ENCODE measurements around the gene RBPMS2. TPM values are rescaled to one million over a fixed set of nuclear protein-coding genes. Genes with fewer than 3 reads are reported as not detected.

RBPMS2 gene
- total and polyA plus RNA-seq, 2 donors (not counting 1 experiment from before 2014, with no cell fraction given), result 0.47 to 0.63 TPM

DNA sequence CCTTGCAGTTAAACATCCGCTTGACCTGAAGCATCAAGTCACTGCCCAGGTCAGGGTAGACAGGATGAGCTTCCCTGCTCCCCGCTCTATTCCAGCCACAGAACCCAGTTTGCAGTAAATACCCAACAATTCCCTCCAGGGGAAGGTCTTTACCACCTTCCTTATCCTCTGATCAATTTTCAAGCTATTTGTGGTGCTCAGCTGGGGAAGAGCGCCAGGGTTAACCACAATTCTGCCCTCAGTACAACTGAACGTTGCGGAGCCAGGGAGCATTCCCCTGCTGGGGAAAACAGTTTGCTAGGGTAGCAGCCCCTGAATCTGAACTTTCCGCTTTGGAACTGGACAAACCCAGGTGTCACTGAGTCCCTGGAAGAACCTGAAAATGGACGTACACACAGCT, 28.5 kb downstream of the RBPMS2 start:
- DNase-seq (no peak), ATAC-seq (ENCODE audit: low read depth) (no peak)
- H3K27me3 Mint-ChIP-seq, result peaks cover 4% of the 10 kb centered on the region
- WGBS (ENCODE audit: insufficient coverage), result 67% methylated on average over 7 of the region's 7 CpGs
- TF ChIP-seq, protein P1, sequence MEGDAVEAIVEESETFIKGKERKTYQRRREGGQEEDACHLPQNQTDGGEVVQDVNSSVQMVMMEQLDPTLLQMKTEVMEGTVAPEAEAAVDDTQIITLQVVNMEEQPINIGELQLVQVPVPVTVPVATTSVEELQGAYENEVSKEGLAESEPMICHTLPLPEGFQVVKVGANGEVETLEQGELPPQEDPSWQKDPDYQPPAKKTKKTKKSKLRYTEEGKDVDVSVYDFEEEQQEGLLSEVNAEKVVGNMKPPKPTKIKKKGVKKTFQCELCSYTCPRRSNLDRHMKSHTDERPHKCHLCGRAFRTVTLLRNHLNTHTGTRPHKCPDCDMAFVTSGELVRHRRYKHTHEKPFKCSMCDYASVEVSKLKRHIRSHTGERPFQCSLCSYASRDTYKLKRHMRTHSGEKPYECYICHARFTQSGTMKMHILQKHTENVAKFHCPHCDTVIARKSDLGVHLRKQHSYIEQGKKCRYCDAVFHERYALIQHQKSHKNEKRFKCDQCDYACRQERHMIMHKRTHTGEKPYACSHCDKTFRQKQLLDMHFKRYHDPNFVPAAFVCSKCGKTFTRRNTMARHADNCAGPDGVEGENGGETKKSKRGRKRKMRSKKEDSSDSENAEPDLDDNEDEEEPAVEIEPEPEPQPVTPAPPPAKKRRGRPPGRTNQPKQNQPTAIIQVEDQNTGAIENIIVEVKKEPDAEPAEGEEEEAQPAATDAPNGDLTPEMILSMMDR (IDR thresholded peaks at IDR 0.05), result no peak
- no peak for TF ChIP-seq EZH2 (IDR thresholded peaks at IDR 0.05; ENCODE audit: borderline replicate concordance, insufficient read depth, low read depth, low read length, poor library complexity, severe bottlenecking)
- H3K4me1 Mint-ChIP-seq, result peaks cover 2% of the 10 kb centered on the region
- POLR2A ChIA-PET, result no interaction called here
- H3K4me2 ChIP-seq (replicated peaks; ENCODE audit: low read depth, low read length, poor library complexity, severe bottlenecking), result no peak overlapping the region
- H3K9me3 Mint-ChIP-seq (ENCODE audit: insufficient read depth), result no peaks in the 10 kb centered on the region
- no peaks in the 10 kb centered on the region for H3K36me3 ChIP-seq (replicated peaks in 1 of 2; ENCODE audit: control extremely low read depth in 1 of 2, control insufficient read depth in 1 of 2, extremely low read depth in 1 of 2, insufficient read depth in 2 of 2, low read length in 1 of 2)
- H2AFZ ChIP-seq (ENCODE audit: insufficient read depth, low read depth, low read length, poor library complexity, severe bottlenecking), result no peak overlapping the region
- CTCF ChIA-PET, result interaction anchor here (1.0 to 1.7 kb wide), 3 partner anchors 19 to 62 kb away, joined by 3 to 7 read pairs (median 3); no protein-coding TSS in a partner anchor
- peaks cover 0 to 3% (median 0%) of the 10 kb centered on the region in 3 donors for H3K9me3 ChIP-seq (ENCODE audit: control extremely low read depth in 1 of 3, control insufficient read depth in 2 of 3, insufficient read depth in 1 of 3, low read length in 2 of 3)
- intact Hi-C loops (cut with micrococcal nuclease), result no loop called here
- H3K27ac ChIP-seq (ENCODE audit: low read length in 2 of 2), result no peak overlapping the region
- no peaks in the 10 kb centered on the region for H3K79me2 ChIP-seq (ENCODE audit: control insufficient read depth, insufficient read depth, low read length)
- no peaks in the 10 kb centered on the region for H3K4me1 ChIP-seq (ENCODE audit: control insufficient read depth in 2 of 2, insufficient read depth in 2 of 2, low read length in 2 of 2)
- no peaks in the 10 kb centered on the region for H4K20me1 ChIP-seq (ENCODE audit: control insufficient read depth, insufficient read depth, low read length, poor library complexity, severe bottlenecking)
- peaks cover 0 to 4% (median 0%) of the 10 kb centered on the region in 4 experiments for H3K27me3 ChIP-seq (replicated peaks in 1 of 4; ENCODE audit: control extremely low read depth in 1 of 4, control insufficient read depth in 3 of 4, insufficient read depth in 4 of 4, low read length in 3 of 4)
- no peak overlapping the region for H3K9ac ChIP-seq (ENCODE audit: low read length)
- H3K4me3 ChIP-seq (ENCODE audit: control extremely low read depth in 1 of 5, extremely low read depth in 1 of 5, insufficient read depth in 1 of 5, low read depth in 2 of 5, low read length in 4 of 5), result no peak overlapping the region
- H3K27ac Mint-ChIP-seq, result no peak overlapping the region
- H3K4me3 Mint-ChIP-seq, result no peak overlapping the region

DNA sequence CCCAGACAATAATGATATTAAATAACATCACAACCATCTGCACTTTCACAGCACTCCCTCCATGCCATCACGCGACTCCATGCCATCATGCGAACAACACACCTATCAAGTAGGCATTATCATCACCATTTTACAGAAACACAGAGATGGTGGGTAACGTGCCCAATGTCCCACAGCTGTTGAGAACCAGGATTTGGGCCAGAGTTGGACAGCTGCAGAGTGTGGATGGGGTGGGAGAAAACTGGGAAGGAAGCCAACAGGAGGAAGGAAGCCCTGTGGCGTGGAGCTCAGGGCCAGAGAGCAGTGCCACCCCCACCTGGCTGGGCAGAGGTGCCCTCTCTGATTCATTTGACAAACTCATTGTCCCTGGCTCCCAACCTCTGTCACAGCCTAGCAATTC, 29.0 kb downstream of the RBPMS2 start:
- Histone ChIP-seq H3K27me3 (replicated peaks in 1 of 4; ENCODE audit: control extremely low read depth in 1 of 4, control insufficient read depth in 3 of 4, insufficient read depth in 4 of 4, low read length in 3 of 4) (peaks cover 0 to 4% (median 0%) of the 10 kb centered on the region in 4 experiments), H2AFZ (ENCODE audit: insufficient read depth, low read depth, low read length, poor library complexity, severe bottlenecking) (no peak overlapping the region), H3K4me3 (ENCODE audit: control extremely low read depth in 1 of 5, extremely low read depth in 1 of 5, insufficient read depth in 1 of 5, low read depth in 2 of 5, low read length in 4 of 5) (no peak overlapping the region), H3K36me3 (replicated peaks in 1 of 2; ENCODE audit: control extremely low read depth in 1 of 2, control insufficient read depth in 1 of 2, extremely low read depth in 1 of 2, insufficient read depth in 2 of 2, low read length in 1 of 2) (no peaks in the 10 kb centered on the region), H3K79me2 (ENCODE audit: control insufficient read depth, insufficient read depth, low read length) (no peaks in the 10 kb centered on the region), H3K4me2 (replicated peaks; ENCODE audit: low read depth, low read length, poor library complexity, severe bottlenecking) (no peak overlapping the region), H3K9ac (ENCODE audit: low read length) (no peak overlapping the region), H3K9me3 (ENCODE audit: control extremely low read depth in 1 of 3, control insufficient read depth in 2 of 3, insufficient read depth in 1 of 3, low read length in 2 of 3) (peaks cover 0 to 3% (median 0%) of the 10 kb centered on the region in 3 donors), H3K4me1 (ENCODE audit: control insufficient read depth in 2 of 2, insufficient read depth in 2 of 2, low read length in 2 of 2) (no peaks in the 10 kb centered on the region), H3K27ac (ENCODE audit: low read length in 2 of 2) (no peak overlapping the region), H4K20me1 (ENCODE audit: control insufficient read depth, insufficient read depth, low read length, poor library complexity, severe bottlenecking) (no peaks in the 10 kb centered on the region)
- Mint-ChIP-seq H3K4me1 (peaks cover 2% of the 10 kb centered on the region), H3K27ac (no peak overlapping the region), H3K4me3 (no peak overlapping the region), H3K9me3 (ENCODE audit: insufficient read depth) (no peaks in the 10 kb centered on the region), H3K27me3 (peaks cover 4% of the 10 kb centered on the region)
- WGBS (ENCODE audit: insufficient coverage), result 94% methylated on average over 3 of the region's 5 CpGs
- no peak for DNase-seq
- ATAC-seq (ENCODE audit: low read depth), result no peak
- POLR2A ChIA-PET, result no interaction called here
- CTCF ChIA-PET, result interaction anchor here (1.0 to 1.7 kb wide), 4 partner anchors 18 to 63 kb away, joined by 3 to 7 read pairs (median 4); no protein-coding TSS in a partner anchor
- TF ChIP-seq, protein P1 (IDR thresholded peaks at IDR 0.05), result no peak
- no peak for TF ChIP-seq EZH2 (IDR thresholded peaks at IDR 0.05; ENCODE audit: borderline replicate concordance, insufficient read depth, low read depth, low read length, poor library complexity, severe bottlenecking)
- intact Hi-C loops (cut with micrococcal nuclease), result no loop called here

All from B cell (primary cell).